HG02678 (cell line): ENCODE results near the gene PLCD4.
A peak's percentile ranks its signal among the peaks of the same experiment; 100 is the strongest.

Experiments
- ATAC-seq: cut with Tn5 transposase; IDR thresholded peaks from one replicate; pipeline ENCODE4 v1.9.1; 2021; ENCODE audit warnings: mild to moderate bottlenecking, moderate library complexity; ENCODE audit not compliant: unreplicated experiment

The PLCD4 gene

DNA sequence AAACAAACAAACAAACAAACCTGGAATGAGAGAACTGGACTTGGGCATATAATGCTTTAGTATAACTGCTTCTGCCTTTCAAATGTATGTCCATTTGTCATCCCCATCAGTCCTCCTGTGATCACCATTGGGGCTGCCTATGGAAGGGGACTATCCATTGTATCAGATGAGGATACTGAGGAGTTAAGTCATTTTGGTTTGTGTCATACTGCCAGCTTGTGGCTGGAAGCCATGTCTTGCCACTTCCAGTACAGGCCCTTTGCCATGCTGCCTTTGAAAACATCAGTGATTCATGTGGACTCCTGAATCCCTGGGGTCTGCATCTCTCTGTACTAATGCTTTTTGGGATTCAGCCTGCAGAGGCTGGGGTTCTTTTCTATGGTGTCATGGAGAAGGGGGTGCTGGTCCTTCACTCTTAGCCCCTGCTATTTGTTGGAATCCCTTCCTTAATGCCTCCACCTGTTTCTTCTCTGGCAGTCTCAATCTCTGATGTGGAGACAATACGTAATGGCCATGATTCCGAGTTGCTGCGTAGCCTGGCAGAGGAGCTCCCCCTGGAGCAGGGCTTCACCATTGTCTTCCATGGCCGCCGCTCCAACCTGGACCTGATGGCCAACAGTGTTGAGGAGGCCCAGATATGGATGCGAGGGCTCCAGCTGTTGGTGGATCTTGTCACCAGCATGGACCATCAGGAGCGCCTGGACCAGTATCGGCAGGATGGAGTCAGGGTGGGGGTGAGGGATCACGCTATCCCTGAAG, 10.6 kb downstream of the PLCD4 start:
- ATAC-seq: no peak

GRCh38 chr2:218621007-218621406, 13.3 kb downstream of the PLCD4 start:
- ATAC-seq: no peak

- ATAC-seq: no peak
These were observed 15.1 kb downstream of the PLCD4 start for GRCh38 chr2:218622606-218623365.

DNA sequence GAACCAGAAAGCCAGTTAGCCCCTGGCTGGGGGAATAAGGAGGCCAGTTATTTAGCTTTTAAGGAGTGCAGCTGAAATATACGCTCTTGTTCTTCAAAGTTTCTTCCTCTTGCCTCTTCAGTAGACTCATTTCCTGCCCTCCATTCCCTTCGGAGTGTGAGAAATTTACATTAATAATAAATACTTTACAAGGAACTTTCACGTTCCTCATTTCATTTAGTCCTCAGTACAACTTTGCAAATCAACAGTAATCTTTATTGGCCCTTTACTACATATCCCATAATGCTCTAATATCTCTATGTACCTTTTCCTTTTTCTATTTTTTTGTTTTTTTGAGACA, 15.6 kb downstream of the PLCD4 start:
- ATAC-seq: no peak

- ATAC-seq: no peak
These were observed 18.7 kb downstream of the PLCD4 start for GRCh38 chr2:218626369-218626768.

DNA sequence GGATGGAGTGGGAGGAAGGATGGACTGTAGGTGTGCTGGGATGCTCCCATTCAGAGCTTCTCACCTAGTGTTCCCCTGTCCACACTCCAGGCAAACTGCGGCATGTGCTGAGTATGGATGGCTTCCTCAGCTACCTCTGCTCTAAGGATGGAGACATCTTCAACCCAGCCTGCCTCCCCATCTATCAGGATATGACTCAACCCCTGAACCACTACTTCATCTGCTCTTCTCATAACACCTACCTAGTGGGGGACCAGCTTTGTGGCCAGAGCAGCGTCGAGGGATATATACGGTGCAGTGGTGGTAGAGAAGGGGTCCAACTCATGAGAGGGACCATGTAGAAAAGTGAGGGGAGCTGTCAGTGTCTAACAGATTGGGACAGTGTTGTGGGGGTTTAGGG, 20.2 kb downstream of the PLCD4 start:
- no peak for ATAC-seq

GRCh38 chr2:218631837-218632236, 24.1 kb downstream of the PLCD4 start:
- ATAC-seq: no peak

DNA sequence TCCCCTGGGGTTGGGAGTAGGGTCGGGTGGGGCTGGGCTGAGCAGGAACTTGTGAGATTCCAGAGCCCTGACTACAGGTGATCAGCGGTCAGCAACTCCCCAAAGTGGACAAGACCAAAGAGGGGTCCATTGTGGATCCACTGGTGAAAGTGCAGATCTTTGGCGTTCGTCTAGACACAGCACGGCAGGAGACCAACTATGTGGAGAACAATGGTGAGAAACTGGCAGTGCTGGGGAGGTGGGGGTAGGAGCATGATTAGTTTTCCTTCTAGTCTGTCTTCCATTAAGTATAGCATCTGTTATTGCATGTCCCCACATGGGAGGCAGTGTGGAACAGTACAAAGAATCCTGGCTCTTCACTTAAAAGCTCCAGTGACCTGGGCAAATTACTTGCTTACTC, 28.0 kb downstream of the PLCD4 start:
- ATAC-seq: no peak

- no peak for ATAC-seq
These were observed 30.7 kb downstream of the PLCD4 start for GRCh38 chr2:218638372-218638771.

- ATAC-seq: no peak
These were observed 34.5 kb downstream of the PLCD4 start for GRCh38 chr2:218642121-218642656.

DNA sequence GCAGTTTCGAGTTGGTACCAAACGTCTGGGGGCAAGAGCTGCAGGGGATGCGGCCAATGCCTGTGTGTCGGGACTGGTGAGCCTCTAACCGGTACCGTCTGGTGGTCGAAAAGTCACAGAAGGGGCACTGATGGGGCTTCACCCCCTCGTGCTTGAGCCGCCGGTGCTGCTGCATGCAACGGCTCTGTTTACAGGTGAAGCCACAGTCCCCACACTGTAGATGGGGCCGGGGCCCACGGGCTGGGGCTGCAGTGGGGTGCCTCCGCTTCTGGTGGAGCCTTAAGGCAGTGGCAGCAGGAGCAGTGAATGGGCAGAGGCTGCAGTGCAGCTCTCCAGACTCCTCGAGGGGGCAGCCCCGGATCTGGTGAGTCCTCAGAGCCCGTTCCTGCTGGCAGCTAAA, 35.1 kb downstream of the PLCD4 start:
- ATAC-seq: no peak

GRCh38 chr2:218643751-218644310, 36.1 kb downstream of the PLCD4 start:
- ATAC-seq: no peak

DNA sequence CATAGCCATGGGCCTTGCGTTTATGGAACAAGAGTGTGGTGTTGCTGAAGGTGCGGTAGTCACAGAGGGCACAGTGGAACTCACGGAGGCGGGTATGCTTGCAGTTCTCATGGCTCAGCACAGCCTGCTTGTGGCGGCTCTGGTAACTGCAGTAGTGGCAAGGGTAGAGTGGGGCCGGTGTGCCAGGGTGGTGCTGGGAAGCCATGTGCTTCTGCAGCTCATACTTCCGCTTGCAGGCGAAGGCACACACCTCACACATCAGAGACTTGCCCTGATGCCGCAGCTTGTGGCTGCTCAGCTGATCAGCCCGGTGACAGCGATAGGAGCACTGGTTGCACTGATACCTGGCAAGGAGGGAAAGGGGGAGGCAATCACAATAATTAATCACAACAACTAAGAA, 37.0 kb downstream of the PLCD4 start:
- no peak for ATAC-seq

- ATAC-seq: no peak
These were observed 37.4 kb downstream of the PLCD4 start for GRCh38 chr2:218645126-218645525.

- peak; percentile 49 for ATAC-seq
These were observed 40.5 kb downstream of the PLCD4 start for GRCh38 chr2:218648088-218648786.

GRCh38 chr2:218648787-218649100, 41.0 kb downstream of the PLCD4 start:
- no peak for ATAC-seq

- no peak for ATAC-seq
These were observed 48.1 kb downstream of the PLCD4 start for GRCh38 chr2:218655751-218656150.

DNA sequence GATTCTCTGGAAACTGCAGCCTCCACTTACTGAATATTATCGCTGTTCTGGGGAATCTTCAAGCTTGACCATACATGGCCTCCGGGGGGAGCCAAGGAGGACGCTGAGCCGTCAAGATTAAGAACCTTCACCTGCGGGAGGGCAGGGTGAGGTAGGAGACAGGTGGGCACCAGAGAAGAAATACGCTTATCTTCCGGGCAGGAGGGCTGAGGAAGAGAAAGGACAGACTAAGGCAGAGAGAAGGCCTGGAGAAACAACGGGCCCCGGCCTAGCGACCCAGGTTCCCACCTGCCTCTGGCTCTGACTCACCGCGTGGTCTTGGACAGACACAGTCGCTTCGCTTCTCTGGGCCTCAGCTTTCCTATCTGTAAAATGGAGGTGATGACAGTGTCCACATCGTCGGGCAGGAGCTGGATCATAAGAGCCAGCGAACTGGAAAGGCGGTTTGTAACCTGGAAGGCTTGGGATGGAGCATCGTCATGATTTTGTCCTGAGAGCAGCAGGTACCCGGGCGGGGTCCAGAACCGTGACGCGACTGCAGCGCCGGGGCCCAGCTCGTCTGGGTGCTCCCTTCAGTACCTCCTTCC, 51.1 kb downstream of the PLCD4 start:
- ATAC-seq: peak; percentile 35

DNA sequence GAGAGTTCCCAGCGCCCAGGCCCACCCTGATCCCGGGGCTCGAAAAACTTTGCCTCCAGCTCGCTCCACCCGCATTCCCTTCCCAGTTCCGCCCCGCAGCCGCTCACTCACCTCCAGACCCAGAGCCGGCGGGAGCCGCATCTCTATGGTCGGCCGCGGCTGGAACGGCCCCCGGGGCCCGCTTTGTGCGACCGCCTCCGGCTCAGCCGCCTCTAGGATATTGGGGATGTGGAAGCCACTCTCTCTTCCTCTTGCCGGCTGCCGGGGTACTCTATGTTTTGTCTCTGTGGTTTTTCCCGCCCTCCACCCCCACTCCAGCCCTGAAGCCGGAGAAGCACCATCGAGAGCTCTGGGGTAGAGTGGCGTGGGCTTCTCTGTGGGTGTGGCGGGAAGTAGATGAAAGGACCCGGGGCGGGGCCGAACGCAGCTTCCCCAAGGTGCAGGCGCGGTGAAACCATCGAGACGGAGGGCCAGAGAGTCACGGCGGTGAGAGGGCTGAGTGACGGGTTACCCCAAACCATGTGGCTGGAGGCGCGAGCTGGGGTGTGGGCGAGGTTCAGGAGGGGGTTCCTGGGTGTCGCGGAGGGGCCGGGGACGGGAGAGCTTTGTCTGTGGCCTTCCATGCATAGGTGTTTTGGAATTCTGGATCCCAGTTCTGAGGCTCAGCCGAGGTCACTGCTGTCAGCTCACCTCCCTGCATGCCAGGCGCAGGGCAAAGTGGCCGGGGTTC, 51.7 kb downstream of the PLCD4 start, which contains the start of the genes BCS1L and ZNF142:
BCS1L (plus strand) TSS at position 426 of the 730 bp plus-strand sequence. CDS start 1,305 bp downstream, outside the sequence.
ZNF142 (minus strand) TSS at position 366 of the 730 bp plus-strand sequence. CDS start 3,194 bp downstream, outside the sequence.
- ATAC-seq: peak; percentile 96

DNA sequence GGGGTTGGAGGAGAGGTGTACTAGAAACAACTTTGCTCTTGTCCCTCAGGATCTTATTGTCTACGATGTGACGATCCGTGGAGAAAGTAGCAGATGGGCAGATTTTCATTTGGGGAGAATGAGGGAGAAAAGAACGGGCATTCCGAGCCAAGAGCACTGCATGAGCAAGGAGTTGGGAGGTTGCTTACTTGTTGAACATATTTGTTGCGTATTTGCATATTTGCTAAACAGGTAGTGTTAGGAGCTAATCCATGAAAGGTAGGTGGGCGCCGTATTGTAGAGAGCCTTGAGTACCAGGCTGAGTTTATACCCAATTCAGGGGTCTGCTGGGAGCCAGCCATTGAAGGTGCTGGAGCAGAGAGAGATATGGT, 52.3 kb downstream of the PLCD4 start:
- no peak for ATAC-seq
